Vagina (tissue), 2 donors: ENCODE measurements around the gene EFCAB6.

ENCODE experiments used
- CTCF ChIP-seq, 3 experiments: fragments of 450-650 bp in 2 of 3; fragments of 200-600 bp in 1 of 3; sonication (generic) in 1 of 3; IDR thresholded peaks; one replicate each; pipeline ENCODE4 v1.5.1; 2017 to 2019; ENCODE audit warnings: antibody characterized with exemption in 3 of 3, mild to moderate bottlenecking in 2 of 3, moderate library complexity in 2 of 3
- POLR2A ChIP-seq, 2 donors: fragments of 450-650 bp; IDR thresholded peaks; one replicate each; pipeline ENCODE4 v1.6.1; 2017; ENCODE audit warnings: antibody characterized with exemption in 2 of 2, mild to moderate bottlenecking in 2 of 2, moderate library complexity in 2 of 2
- POLR2AphosphoS5 ChIP-seq, 2 donors: sonication (generic); formaldehyde crosslinking; IDR thresholded peaks; one replicate each; pipeline ENCODE4 v1.9.0; 2017; ENCODE audit warnings: antibody characterized with exemption in 2 of 2, mild to moderate bottlenecking in 2 of 2, low read depth in 1 of 2; ENCODE audit not compliant: insufficient read depth in 1 of 2

- TF ChIP-seq POLR2A (IDR thresholded peaks at IDR 0.05) (no peak), CTCF (IDR thresholded peaks at IDR 0.05) (no peak), POLR2AphosphoS5 (IDR thresholded peaks at IDR 0.05; ENCODE audit: insufficient read depth in 1 of 2, low read depth in 1 of 2) (no peak)
These were observed 245.4 kb downstream of the EFCAB6 start for GRCh38 chr22:43566561-43567332.
